ENCODE results near the gene LMAN1L.

LMAN1L gene

DNA sequence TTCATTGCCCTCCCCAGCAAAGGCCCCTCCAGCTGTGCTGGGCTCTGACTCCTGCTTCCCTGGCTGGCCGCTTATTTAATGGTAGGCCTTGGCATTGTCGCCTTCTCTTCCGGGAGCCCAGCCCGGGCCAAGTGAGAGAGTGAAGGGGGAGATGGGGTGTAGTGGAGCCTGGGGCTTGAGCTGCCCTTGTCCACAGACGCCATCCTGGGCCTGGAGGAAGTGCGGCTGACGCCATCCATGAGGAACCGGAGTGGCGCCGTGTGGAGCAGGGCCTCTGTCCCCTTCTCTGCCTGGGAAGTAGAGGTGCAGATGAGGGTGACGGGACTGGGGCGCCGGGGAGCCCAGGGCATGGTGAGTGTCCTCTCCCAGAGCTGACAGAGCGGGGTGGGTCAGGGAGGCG lies 3.3 kb downstream of the LMAN1L start:
- TF ChIP-seq, protein P1, sequence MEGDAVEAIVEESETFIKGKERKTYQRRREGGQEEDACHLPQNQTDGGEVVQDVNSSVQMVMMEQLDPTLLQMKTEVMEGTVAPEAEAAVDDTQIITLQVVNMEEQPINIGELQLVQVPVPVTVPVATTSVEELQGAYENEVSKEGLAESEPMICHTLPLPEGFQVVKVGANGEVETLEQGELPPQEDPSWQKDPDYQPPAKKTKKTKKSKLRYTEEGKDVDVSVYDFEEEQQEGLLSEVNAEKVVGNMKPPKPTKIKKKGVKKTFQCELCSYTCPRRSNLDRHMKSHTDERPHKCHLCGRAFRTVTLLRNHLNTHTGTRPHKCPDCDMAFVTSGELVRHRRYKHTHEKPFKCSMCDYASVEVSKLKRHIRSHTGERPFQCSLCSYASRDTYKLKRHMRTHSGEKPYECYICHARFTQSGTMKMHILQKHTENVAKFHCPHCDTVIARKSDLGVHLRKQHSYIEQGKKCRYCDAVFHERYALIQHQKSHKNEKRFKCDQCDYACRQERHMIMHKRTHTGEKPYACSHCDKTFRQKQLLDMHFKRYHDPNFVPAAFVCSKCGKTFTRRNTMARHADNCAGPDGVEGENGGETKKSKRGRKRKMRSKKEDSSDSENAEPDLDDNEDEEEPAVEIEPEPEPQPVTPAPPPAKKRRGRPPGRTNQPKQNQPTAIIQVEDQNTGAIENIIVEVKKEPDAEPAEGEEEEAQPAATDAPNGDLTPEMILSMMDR (IDR thresholded peaks at IDR 0.05; ENCODE audit: borderline replicate concordance, control extremely low read depth, extremely low read depth, insufficient read depth, missing control alignments) = no peak
- in situ Hi-C loops (cut with MboI; ENCODE audit: low sequenced_read_pairs, unreplicated experiment) = no loop called here
- DNase-seq (ENCODE audit: low spot score) = no peak

DNA sequence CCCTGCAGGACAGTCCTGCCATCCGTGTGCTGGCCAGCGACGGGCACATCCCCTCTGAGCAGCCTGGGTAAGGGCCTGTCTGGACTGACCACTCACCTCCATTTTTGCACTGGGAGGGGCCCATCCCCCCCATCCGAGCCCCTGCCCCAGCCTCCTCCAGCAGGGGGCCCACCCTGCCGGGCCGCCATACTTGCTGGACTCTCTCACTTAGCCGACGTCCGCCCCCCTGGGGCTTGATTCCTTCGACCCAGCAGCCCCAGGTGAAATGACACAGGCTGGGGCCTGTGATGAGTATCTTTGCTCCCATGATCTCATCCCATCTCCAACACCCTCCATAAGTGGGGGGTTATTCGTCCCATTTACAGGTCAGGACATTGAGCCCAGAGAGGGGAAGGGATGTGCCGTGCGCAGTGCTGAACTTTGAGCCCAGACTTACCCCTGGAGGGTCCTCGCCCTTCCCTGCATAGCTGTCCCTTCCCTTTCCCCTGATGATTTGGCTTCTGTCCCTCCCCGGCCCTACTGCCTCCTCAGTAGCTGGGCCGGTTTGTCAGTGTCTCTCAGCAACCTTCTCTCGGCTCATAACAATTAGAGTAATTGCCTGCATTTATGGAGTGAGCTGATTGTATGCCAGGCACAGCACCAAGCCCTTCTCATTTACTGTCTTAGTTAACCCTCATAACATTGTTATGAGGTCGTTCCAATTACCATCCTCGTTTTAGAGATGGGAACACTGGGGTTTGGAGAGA lies 4.2 kb downstream of the LMAN1L start:
- TF ChIP-seq, protein P1 (IDR thresholded peaks at IDR 0.05; ENCODE audit: borderline replicate concordance, control extremely low read depth, extremely low read depth, insufficient read depth, missing control alignments) = no peak
- in situ Hi-C loops (cut with MboI; ENCODE audit: low sequenced_read_pairs, unreplicated experiment) = no loop called here
- no peak for DNase-seq (ENCODE audit: low spot score)

DNA sequence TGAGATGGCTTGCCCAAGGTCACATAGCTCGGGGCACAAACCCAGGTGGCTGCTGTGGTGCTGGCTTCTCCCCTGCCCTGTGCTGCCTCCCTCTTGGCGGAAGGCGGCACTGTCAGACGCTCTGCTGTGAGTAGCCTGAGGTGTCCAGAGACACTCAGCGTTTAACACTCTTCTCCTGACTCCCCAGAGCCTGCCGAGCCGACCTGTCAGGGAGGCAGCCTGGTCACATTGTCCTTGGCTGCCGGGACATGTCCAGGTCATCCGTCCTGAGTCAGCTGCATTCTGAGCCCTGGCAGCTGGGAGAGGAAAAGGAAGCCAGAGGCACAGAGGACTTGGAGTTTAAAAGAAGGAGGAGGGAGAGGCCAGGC lies 4.7 kb downstream of the LMAN1L start:
- in situ Hi-C loops (cut with MboI; ENCODE audit: low sequenced_read_pairs, unreplicated experiment) = no loop called here
- no peak for DNase-seq (ENCODE audit: low spot score)
- TF ChIP-seq, protein P1 (IDR thresholded peaks at IDR 0.05; ENCODE audit: borderline replicate concordance, control extremely low read depth, extremely low read depth, insufficient read depth, missing control alignments) = peak; percentile 23

DNA sequence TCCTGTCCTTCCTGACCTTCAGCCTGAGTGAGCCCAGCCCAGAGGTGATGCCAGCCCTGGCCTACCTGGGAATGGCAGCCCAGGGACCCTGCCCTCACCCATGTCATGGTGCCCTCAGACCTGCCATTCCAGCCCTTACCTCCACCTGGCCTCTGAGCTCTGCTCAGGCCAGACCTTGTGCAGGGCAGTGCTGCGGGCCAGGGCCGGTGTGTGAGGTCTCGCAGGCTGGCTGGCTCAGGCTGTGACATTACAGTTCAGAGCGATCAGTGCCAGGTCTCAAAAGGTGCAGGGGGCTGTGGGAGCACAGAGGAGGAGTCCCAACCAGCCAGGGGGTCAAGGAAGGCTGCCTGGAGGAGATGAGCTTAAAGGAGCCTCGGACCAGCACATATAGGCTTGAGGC lies 7.4 kb downstream of the LMAN1L start:
- no peak for DNase-seq (ENCODE audit: low spot score)
- in situ Hi-C loops (cut with MboI; ENCODE audit: low sequenced_read_pairs, unreplicated experiment) = no loop called here
- TF ChIP-seq, protein P1 (IDR thresholded peaks at IDR 0.05; ENCODE audit: borderline replicate concordance, control extremely low read depth, extremely low read depth, insufficient read depth, missing control alignments) = no peak

DNA sequence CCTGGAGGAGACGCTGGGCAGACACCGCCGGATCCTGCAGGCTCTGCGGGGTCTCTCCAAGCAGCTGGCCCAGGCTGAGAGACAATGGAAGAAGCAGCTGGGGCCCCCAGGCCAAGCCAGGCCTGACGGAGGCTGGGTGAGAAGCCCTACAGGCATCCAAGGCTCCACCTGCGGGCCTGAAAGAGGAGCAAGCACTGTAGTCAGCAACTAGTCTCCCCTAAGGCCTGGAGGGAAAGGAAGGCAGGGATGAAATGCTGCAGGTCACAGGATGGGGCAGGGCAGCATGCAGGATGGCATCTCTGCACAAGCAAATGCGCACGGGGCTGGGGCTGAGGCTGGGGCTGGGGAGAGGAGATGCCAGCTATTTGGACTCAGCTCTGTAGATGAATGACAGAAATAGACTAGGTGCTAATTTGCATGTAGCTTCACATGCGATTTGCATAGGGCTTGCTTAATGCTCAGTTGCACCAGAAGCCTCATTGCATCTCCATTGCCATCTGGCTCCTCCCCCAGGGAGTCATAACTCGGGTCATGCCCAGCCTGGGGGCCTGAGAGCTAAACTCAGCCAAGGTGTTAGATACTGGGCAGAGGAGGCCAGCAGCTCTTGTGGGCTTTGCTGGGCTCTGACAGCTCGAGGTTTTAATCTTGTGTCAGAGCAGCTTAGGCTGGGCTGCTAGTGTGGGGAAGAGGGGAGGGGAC lies 8.6 kb downstream of the LMAN1L start:
- peak; percentile 64 for DNase-seq (ENCODE audit: low spot score)
- in situ Hi-C loops (cut with MboI; ENCODE audit: low sequenced_read_pairs, unreplicated experiment) = no loop called here
- TF ChIP-seq, protein P1 (IDR thresholded peaks at IDR 0.05; ENCODE audit: borderline replicate concordance, control extremely low read depth, extremely low read depth, insufficient read depth, missing control alignments) = no peak

DNA sequence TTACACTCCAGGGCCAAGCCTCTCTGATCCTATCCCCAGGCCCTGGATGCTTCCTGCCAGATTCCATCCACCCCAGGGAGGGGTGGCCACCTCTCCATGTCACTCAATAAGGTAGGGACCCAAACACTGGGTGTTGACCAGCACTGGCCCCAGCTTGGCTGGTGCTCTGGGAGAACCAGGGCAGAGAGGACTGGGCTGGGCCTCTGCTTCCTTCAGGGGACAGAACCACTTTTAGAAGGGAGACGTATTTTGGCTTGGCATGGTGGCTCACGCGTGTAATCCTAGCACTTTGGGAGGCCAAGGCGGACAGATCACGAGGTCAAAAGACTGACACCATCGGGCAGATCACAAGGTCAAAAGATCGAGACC lies 9.1 kb downstream of the LMAN1L start:
- in situ Hi-C loops (cut with MboI; ENCODE audit: low sequenced_read_pairs, unreplicated experiment) = no loop called here
- TF ChIP-seq, protein P1 (IDR thresholded peaks at IDR 0.05; ENCODE audit: borderline replicate concordance, control extremely low read depth, extremely low read depth, insufficient read depth, missing control alignments) = no peak
- no peak for DNase-seq (ENCODE audit: low spot score)

Measured in GM13976 (cell line).